Kidney (tissue), 14 donors: ENCODE results near the gene UBTF. TPM values are rescaled to one million over a fixed set of nuclear protein-coding genes. Genes with fewer than 3 reads are reported as not detected.
A peak's percentile ranks its signal among the peaks of the same experiment; 100 is the strongest.

Source experiments
- DNase-seq, 5 donors: peaks; one replicate each; pipeline ENCODE4 v3.0.0-alpha.2; 2013 to 2020
- FAIRE-seq: peaks from 2 replicates; lab custom pipeline; 2012; peaks lifted over from hg19 to GRCh38; lab: Jason Lieb, UNC
- H3K27ac ChIP-seq, 2 donors: one replicate each; pipeline ENCODE4 v1.7.0; 2013; ENCODE audit warnings: low read depth in 2 of 2, low read length in 2 of 2, inconsistent platforms in 1 of 2
- H3K27me3 ChIP-seq: one replicate; pipeline ENCODE4 v1.7.1; 2013; ENCODE audit warnings: low read length, inconsistent platforms; ENCODE audit not compliant: control insufficient read depth, insufficient read depth
- H3K36me3 ChIP-seq, 3 donors: one replicate each; pipeline versions ENCODE4 v1.7.0 to v1.7.1; 2013; ENCODE audit warnings: low read length in 3 of 3, control low read depth in 1 of 3, inconsistent platforms in 1 of 3; ENCODE audit not compliant: insufficient read depth in 3 of 3, control insufficient read depth in 2 of 3
- H3K4me1 ChIP-seq, 3 donors: one replicate each; pipeline versions ENCODE4 v1.7.0 to v1.7.1; 2013; ENCODE audit warnings: low read length in 3 of 3, inconsistent platforms in 1 of 3, low read depth in 1 of 3; ENCODE audit not compliant: control insufficient read depth in 2 of 3, insufficient read depth in 2 of 3
- H3K4me3 ChIP-seq, 3 donors: one replicate each; pipeline versions ENCODE4 v1.7.0 to v1.8.1; 2013; ENCODE audit warnings: low read length in 3 of 3, control low read depth in 1 of 3, inconsistent platforms in 1 of 3
- H3K9ac ChIP-seq, 3 donors: one replicate each; pipeline versions ENCODE4 v1.7.0 to v1.7.1; 2013; ENCODE audit warnings: low read length in 3 of 3, control low read depth in 1 of 3, inconsistent platforms in 1 of 3
- H3K9me3 ChIP-seq, 3 donors: one replicate each; pipeline versions ENCODE4 v1.7.0 to v1.7.1; 2013; ENCODE audit warnings: low read length in 3 of 3, control low read depth in 1 of 3, inconsistent platforms in 1 of 3; ENCODE audit not compliant: control insufficient read depth in 2 of 3, insufficient read depth in 1 of 3
- intact Hi-C: fragments of 100-400 bp; cut with DNase I; formaldehyde crosslinking; loops from one replicate; pipeline ENCODE4 v1.11.1; 2022
- polyA plus RNA-seq: library from polyadenylated mRNA; stranded (reverse); fragments of 350-450 nt; fragmentation: Illumina TruSeq; extraction: RNeasy Lipid Tissue Mini Kit (QIAGEN cat#74804); gene quantifications from one replicate; pipeline ENCODE4 v1.2.3, GENCODE V29; 2014; ENCODE audit warnings: low read depth, low replicate concordance; ENCODE audit not compliant: insufficient read depth
- total RNA-seq: library from RNA; stranded (reverse); fragmentation: NEBNext Ultra II Directional; extraction: Animal tissue kit (Norgen Biotek cat#: 25700); gene quantifications from one replicate; pipeline ENCODE4 v1.2.1, GENCODE V29; 2021
- TF ChIP-seq, protein P1 (sequence below): IDR thresholded peaks from 3 replicates; pipeline ENCODE4 v1.5.1; 2012; ENCODE audit warnings: mild to moderate bottlenecking, moderate library complexity, borderline replicate concordance; ENCODE audit not compliant: insufficient read depth; ENCODE audit errors: extremely low read depth
- donor health status: control.
- donor health status: control.
- donor health status: control.
- donor health status: control.
- donor health status: control.
- donor health status: DM: yes; HTN: yes; CAD: no.
- donor health status: Normal renal cell carcinoma (clear cell type).

Gene UBTF
- total and polyA plus RNA-seq, 2 donors from 2014 or later, result 46.1 to 98.8 TPM

DNA sequence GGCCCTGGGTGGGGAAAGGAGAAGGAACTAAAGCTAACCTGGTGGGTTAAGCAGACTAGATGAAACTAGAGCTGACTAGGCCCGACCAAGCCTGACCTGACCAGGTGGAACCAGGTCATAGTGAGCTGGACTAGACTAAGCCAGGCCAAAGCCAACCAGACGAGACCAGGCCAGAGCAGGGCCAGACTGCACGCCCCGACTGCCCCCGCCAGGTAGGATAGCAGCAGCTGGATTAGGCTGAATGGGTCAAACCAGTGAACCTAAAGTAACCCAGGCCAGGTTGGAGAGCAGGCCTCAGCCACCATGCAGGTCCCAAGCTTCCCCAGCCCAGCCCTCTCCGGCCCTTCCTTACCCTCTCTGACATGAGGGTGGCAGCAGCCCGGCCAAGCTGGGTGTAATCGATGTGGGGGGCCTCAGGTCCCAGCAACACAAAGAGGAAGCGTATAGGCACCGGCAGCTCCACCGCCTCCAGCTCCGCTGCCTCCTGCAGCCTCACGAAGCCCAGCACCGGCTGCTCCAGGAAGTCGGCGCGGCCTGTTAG is 39.4 kb upstream of the UBTF start:
- Histone ChIP-seq H3K36me3 (no peaks in the 10 kb centered on the region), H3K27me3 (no peaks in the 10 kb centered on the region), H3K4me3 (no peak overlapping the region), H3K4me1 (no peaks in the 10 kb centered on the region), H3K9me3 (no peaks in the 10 kb centered on the region), H3K9ac (no peak overlapping the region), H3K27ac (no peak overlapping the region)
- DNase-seq, result peak in 1 of 5 donors; percentile 34
- TF ChIP-seq, protein P1, sequence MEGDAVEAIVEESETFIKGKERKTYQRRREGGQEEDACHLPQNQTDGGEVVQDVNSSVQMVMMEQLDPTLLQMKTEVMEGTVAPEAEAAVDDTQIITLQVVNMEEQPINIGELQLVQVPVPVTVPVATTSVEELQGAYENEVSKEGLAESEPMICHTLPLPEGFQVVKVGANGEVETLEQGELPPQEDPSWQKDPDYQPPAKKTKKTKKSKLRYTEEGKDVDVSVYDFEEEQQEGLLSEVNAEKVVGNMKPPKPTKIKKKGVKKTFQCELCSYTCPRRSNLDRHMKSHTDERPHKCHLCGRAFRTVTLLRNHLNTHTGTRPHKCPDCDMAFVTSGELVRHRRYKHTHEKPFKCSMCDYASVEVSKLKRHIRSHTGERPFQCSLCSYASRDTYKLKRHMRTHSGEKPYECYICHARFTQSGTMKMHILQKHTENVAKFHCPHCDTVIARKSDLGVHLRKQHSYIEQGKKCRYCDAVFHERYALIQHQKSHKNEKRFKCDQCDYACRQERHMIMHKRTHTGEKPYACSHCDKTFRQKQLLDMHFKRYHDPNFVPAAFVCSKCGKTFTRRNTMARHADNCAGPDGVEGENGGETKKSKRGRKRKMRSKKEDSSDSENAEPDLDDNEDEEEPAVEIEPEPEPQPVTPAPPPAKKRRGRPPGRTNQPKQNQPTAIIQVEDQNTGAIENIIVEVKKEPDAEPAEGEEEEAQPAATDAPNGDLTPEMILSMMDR, result no peak
- no peak for FAIRE-seq
- intact Hi-C loops, result no loop called here

DNA sequence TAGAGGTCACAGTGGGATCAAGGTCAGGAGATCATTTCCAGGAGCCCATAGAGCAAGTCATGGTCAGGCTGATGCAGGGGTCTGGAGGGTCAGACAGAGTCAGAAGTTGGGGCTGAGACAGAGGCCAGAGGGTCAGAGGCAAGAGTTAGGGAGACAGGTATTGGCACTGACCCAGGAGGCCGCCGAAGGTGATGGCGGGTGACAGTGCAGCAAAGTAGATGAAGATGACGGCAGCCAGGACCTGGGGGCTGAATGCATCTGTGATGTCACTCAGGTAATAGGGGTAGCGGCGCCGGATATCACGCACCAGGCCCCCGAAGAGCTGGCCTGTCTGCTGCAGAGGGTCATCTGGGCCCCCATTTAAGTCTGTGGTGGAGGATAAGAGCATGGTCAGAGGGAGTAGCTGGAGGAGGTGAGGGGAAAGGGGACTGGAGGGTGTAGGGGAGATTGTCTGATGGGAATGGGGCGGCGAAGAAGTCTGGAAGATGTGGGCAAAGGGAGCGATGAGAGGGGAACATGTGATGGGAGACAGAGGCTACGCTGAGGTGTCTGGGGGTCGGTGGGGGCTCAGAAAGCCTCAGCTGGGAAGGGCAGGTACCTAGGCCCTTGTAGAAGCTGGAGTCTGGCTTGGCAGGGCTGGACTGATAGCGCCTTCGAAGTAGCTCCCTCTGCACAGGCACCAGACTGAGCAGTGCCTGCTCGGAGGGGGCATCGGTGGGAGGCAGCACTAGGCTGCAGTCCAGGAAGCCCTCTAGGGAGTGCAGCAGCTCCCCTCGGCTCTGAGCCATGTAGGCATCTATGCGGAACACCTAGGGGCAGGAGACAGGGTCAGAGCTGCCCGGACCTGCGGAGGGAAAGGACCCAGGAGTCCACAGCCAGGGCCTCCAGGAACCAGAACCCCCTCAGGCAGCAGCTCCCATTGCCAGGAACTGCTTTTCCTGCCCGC is 38.6 kb upstream of the UBTF start:
- TF ChIP-seq, protein P1, result no peak
- Histone ChIP-seq H3K27ac (no peak overlapping the region), H3K9ac (no peak overlapping the region), H3K4me1 (no peaks in the 10 kb centered on the region), H3K27me3 (no peaks in the 10 kb centered on the region), H3K9me3 (no peaks in the 10 kb centered on the region), H3K4me3 (no peak overlapping the region), H3K36me3 (no peaks in the 10 kb centered on the region)
- FAIRE-seq, result no peak
- intact Hi-C loops, result no loop called here
- peak in 2 of 5 donors; percentile 37 to 51 for DNase-seq

DNA sequence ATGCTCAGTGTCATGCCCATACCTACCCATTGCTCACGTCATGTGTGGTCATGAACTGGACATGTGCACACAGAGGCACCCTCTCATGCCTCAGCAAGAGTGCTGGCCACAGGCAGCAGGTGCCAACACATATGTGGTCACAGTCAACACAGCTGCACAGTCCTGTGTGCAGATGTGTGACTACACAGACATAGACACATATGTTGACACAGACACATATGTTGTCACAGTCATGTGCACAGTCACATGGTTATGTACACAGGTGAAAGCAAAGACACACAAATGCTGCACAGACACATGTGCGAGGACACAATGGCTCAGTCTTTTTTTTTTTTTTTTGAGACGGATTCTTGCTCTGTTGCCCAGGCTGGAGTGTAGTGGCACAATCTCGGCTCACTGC is 37.2 kb upstream of the UBTF start:
- DNase-seq (no peak), FAIRE-seq (no peak)
- no peak overlapping the region for H3K9ac ChIP-seq
- H3K4me1 ChIP-seq, result no peaks in the 10 kb centered on the region
- no peak overlapping the region for H3K4me3 ChIP-seq
- intact Hi-C loops, result no loop called here
- H3K9me3 ChIP-seq, result no peaks in the 10 kb centered on the region
- H3K27me3 ChIP-seq, result no peaks in the 10 kb centered on the region
- TF ChIP-seq, protein P1, result no peak
- no peak overlapping the region for H3K27ac ChIP-seq
- H3K36me3 ChIP-seq, result no peaks in the 10 kb centered on the region
